Tibial nerve (tissue), 4 donors: ENCODE data around the gene ITGA5.

Experiments used
- EP300 ChIP-seq, 2 donors: sonication (generic); formaldehyde crosslinking; IDR thresholded peaks; one replicate each; pipeline ENCODE4 v1.6.1; 2017; ENCODE audit warnings: antibody characterized with exemption in 2 of 2, mild to moderate bottlenecking in 1 of 2
- POLR2A ChIP-seq, 2 donors: fragments of 450-650 bp; IDR thresholded peaks; one replicate each; pipeline ENCODE4 v1.6.1; 2017; ENCODE audit warnings: antibody characterized with exemption in 2 of 2, mild to moderate bottlenecking in 2 of 2, moderate library complexity in 2 of 2
- TF ChIP-seq, protein P1 (sequence below), 5 experiments: fragments of 200-600 bp in 3 of 5; fragments of 450-650 bp in 2 of 5; sonication (generic) in 3 of 5; IDR thresholded peaks; one replicate each; pipeline ENCODE4 v1.5.1; 2016 to 2019; ENCODE audit warnings: antibody characterized with exemption in 5 of 5, mild to moderate bottlenecking in 3 of 5, moderate library complexity in 2 of 5

DNA sequence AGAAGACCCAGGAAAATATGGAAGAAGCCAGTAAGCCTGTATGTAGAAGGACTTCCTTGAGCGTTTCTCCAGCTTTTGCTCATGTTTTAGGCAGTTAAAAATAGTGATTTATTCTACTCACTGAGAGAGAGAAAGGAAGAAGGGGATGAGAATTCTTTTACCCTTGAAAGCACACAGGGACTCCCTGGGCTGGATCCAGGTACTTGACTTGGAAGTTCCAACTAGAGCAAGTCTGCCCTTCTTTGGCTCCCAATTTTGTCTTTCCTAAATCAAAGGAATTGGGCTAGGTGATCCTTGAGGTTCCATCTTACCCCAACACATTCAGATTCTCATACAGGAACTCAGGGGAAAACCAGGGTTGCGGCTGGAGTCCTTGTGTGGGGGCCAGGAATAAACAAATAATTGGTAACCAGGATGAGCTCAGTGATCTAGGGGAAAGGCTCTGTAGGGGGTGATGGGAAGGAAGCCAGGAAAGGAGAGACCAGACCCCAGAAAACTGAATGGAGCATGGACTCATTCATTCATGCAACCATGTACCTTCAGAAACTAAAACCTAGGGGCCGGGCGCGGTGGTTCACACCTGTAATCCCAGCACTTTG, 11.5 kb upstream of the ITGA5 start:
- TF ChIP-seq, protein P1, sequence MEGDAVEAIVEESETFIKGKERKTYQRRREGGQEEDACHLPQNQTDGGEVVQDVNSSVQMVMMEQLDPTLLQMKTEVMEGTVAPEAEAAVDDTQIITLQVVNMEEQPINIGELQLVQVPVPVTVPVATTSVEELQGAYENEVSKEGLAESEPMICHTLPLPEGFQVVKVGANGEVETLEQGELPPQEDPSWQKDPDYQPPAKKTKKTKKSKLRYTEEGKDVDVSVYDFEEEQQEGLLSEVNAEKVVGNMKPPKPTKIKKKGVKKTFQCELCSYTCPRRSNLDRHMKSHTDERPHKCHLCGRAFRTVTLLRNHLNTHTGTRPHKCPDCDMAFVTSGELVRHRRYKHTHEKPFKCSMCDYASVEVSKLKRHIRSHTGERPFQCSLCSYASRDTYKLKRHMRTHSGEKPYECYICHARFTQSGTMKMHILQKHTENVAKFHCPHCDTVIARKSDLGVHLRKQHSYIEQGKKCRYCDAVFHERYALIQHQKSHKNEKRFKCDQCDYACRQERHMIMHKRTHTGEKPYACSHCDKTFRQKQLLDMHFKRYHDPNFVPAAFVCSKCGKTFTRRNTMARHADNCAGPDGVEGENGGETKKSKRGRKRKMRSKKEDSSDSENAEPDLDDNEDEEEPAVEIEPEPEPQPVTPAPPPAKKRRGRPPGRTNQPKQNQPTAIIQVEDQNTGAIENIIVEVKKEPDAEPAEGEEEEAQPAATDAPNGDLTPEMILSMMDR (IDR thresholded peaks at IDR 0.05), result no peak
- TF ChIP-seq EP300 (IDR thresholded peaks at IDR 0.05), result no peak
- no peak for TF ChIP-seq POLR2A (IDR thresholded peaks at IDR 0.05)
